HG02623 (cell line): Measurements from ENCODE around the gene RHOBTB1.
"Not testable (repeated sequence)": the region's sequence is repeated elsewhere in the genome, so short reads cannot be mapped to it uniquely, and the experiment has no call there.

Experiments
- ATAC-seq: cut with Tn5 transposase; IDR thresholded peaks from one replicate; pipeline ENCODE4 v1.9.1; 2021; ENCODE audit warnings: moderate library complexity; ENCODE audit not compliant: unreplicated experiment

RHOBTB1 gene

GRCh38 chr10:60910543-60910942 lies 33.4 kb downstream of the RHOBTB1 start:
- ATAC-seq: no peak

- ATAC-seq: no peak
These were observed 35.1 kb downstream of the RHOBTB1 start for GRCh38 chr10:60908896-60909295.

- no peak for ATAC-seq
These were observed 36.0 kb downstream of the RHOBTB1 start for GRCh38 chr10:60908031-60908430.

GRCh38 chr10:60907236-60907635 lies 36.7 kb downstream of the RHOBTB1 start:
- ATAC-seq: no peak

DNA sequence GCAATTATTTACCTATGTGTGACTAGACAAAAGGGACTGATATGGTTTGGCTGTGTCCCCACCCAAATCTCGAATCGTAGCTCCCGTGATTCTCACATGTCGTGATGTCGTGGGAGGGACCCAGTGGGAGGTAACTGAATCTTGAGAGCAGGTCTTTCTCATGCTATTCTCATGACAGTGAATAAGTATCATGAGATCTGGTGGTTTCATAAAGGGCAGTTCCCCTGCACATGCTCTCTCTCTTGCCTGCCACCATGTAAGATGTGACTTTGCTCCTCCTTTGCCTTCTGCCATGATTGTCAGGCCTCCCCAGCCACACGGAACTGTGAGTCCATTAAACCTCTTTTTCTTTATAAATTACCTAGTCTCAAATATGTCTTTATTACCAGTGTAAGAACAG lies 37.2 kb downstream of the RHOBTB1 start:
- ATAC-seq: not testable (repeated sequence)

GRCh38 chr10:60906411-60906810 lies 37.6 kb downstream of the RHOBTB1 start:
- ATAC-seq: no peak

DNA sequence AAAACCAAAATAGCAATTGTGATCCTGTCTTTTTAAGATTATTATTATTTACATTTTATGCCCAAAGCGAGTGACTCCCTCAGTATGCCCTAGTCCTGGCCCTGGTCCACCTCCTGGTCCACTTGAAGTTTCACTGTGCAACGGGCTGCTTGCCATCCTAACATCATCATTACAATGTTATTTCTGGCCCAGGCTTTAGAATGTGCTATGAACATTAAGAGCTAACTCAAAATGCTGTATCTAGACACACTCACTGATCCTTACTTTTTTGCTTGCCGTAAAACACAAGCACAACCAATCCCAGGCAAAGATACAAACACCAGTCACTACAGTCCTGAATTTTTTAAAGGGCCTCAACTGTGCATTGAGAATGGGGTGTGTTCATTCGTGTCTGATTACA lies 38.4 kb downstream of the RHOBTB1 start:
- no peak for ATAC-seq

- no peak for ATAC-seq
These were observed 40.9 kb downstream of the RHOBTB1 start for GRCh38 chr10:60903096-60903495.

DNA sequence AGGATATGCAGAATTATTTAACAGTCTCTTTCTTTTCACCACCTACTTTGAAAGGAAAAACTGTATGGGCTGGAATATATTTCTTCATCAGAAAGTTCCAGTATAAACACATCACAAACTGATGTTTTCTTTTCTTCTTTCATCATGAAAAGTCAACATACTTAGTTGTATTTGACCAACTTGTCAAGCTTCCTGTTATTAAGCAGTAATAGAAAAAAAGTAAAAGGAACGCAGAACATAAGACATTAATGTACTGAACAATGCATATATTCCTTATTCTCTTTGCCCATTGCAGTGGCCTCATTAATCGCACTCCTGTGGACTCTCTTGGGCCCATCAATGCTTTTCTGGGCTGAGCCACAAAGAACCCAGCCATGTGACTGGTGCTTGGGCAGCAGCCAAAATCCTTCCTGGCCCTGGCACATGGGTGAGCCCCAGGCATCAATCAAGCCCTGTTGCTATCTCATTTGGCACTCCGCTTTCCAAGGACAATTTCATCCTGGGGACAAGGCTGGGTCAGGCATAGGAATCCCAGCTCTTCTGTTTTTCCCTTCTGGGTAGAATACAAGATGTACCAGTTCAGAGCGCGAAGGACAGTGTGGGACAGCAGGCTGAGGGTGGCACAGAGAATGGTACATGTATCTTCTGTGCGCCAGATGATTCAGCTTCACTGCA lies 42.3 kb downstream of the RHOBTB1 start:
- ATAC-seq: no peak

DNA sequence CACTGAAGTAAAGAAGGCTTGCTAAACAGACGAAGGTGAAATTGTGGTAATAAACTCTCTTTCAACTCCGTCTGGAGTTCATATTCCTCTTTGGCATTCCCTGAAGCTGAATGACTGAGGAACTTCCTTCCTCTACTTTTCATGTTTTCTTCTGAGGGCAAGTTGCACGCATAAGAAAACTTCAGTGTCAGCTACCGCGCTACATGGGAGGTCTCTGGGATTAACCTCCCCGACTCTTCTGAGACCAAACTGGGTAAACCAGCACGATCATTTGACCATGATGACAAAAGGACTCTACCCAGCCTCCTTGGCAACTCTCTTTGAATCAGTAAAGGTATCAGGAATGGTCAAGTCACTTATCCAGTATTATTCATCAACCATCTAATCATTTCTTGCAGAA lies 44.7 kb downstream of the RHOBTB1 start:
- no peak for ATAC-seq

DNA sequence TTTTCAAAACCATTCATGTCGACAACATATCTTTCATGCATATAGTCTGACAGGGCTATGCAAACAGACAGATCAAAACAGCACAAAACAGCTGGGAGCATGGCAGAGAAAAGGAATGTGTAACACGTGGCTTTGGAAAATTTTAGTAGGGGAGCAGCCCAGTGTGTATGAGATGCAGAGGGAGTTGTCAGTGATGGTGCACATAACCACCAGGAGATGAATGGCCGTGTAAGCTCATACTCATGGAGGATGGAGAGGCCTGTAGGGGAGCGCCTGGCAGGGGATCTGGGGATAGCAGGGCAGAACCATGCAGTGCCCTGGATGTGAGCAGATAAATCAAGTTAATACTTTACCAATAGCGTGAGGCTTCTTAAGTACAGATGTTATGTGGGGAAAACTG lies 45.7 kb downstream of the RHOBTB1 start:
- ATAC-seq: no peak

- no peak for ATAC-seq
These were observed 47.2 kb downstream of the RHOBTB1 start for GRCh38 chr10:60896810-60897209.

- ATAC-seq: no peak
These were observed 48.0 kb downstream of the RHOBTB1 start for GRCh38 chr10:60896033-60896432.

- no peak for ATAC-seq
These were observed 49.2 kb downstream of the RHOBTB1 start for GRCh38 chr10:60894786-60895185.

- no peak for ATAC-seq
These were observed 50.8 kb downstream of the RHOBTB1 start for GRCh38 chr10:60893231-60893630.

GRCh38 chr10:60892571-60892970 lies 51.4 kb downstream of the RHOBTB1 start:
- no peak for ATAC-seq

DNA sequence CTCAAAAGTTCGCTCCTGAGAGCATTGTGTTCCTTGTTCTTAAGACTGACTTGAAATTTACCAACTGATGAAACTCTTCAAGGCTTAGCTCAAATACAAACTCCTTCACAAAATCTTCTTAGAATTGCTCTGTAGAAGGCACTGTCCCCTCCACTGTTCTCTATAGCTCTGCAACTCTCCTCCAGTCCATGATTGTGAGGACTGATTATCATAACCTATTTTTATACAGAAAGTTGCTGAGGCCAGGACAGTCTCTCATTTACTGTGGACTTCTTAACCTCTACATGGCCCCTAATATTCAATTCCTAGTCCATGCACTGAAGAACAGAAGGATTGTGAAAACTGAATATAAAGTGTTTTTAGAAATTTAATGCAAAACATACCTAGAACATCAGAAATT lies 53.2 kb downstream of the RHOBTB1 start:
- ATAC-seq: no peak

- no peak for ATAC-seq
These were observed 60.8 kb downstream of the RHOBTB1 start for GRCh38 chr10:60883187-60883586.

- ATAC-seq: no peak
These were observed 65.8 kb downstream of the RHOBTB1 start for GRCh38 chr10:60878224-60878623.

GRCh38 chr10:60877777-60878120 lies 66.2 kb downstream of the RHOBTB1 start:
- no peak for ATAC-seq

GRCh38 chr10:60877061-60877776 lies 66.8 kb downstream of the RHOBTB1 start:
- ATAC-seq: no peak

DNA sequence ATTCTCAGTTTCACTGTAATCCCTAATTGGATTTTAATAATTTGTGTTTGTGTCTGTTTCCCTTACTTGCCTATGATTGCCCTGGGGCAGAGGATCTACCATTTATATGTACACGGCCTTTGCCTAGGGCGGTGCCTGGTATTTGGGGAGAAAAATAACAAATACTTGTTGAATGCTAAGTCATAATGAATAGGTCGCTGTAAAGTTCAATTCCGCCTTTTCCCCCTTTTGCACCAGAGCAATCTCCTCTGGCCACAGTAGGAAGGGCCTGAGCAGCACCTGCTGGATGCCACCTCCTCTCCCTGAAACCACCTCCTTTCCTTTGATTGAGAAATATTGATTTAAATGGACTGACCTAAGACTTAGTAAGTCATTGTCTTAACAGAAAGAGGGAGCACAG lies 70.2 kb downstream of the RHOBTB1 start:
- no peak for ATAC-seq

DNA sequence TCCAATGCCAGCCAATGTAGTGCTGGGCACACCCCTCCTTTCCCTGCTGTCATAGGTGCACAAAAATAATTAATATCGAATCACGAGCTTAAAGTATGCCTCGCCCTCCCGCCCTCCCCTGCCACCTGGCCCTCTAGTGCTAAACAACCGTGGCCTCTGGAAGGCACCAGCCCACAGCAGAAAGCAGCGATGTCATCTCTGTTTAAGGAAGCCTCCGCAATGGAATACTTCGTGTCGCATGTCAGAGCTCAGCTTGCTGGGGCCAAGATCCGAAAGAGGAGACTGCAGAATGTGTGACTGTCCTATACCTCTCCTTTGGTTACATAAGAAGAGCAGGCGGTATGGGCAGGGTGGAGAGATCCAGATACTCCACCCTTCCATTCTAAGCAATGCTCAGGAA lies 71.5 kb downstream of the RHOBTB1 start:
- ATAC-seq: no peak
